Measurements from ENCODE around the gene NR6A1.

DNA sequence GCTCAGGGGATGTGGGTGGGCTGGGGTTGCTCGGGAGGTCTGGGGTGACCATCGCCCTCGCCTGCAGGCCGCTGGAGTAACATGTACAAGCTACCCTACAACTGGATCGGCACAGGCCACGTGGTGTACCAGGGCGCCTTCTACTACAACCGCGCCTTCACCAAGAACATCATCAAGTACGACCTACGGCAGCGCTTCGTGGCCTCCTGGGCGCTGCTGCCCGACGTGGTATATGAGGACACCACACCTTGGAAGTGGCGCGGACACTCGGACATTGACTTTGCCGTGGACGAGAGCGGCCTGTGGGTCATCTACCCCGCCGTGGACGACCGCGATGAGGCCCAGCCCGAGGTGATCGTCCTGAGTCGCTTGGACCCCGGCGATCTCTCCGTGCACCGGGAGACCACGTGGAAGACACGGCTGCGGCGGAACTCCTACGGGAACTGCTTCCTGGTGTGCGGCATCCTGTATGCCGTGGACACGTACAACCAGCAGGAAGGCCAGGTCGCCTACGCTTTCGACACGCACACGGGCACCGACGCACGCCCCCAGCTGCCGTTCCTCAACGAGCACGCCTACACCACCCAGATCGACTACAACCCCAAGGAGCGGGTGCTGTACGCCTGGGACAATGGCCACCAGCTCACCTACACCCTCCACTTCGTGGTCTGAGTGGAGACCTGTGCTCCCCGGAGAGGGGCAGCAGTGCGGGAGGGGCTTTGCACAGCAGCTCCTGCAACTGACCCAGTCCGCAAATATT lies 38.8 kb upstream of the NR6A1 start:
- TF ChIP-seq JUND (IDR thresholded peaks at IDR 0.05; ENCODE audit: low read length): no peak
- TF ChIP-seq CTCF (IDR thresholded peaks at IDR 0.05; ENCODE audit: control extremely low read depth in 1 of 3, insufficient read depth in 1 of 3, low read depth in 1 of 3, low read length in 3 of 3): no peak
- TF ChIP-seq EZH2 (IDR thresholded peaks at IDR 0.05; ENCODE audit: low read depth, low read length, severe bottlenecking): no peak
- TF ChIP-seq KDM1A (IDR thresholded peaks at IDR 0.05; ENCODE audit: borderline replicate concordance, low read length): no peak
- no peak for TF ChIP-seq GABPA (IDR thresholded peaks at IDR 0.05; ENCODE audit: borderline replicate concordance, insufficient read depth, low read length)
- TF ChIP-seq TAF1 (IDR thresholded peaks at IDR 0.05; ENCODE audit: low read depth, low read length): no peak

Data from H1 (cell line).